Measurements from ENCODE around the gene STRN. TPM values are rescaled to one million over a fixed set of nuclear protein-coding genes. Genes with fewer than 3 reads are reported as not detected.

Gene STRN
- total RNA-seq, 4 donors from 2014 or later = 23.6 to 30.6 (median 25.3) TPM

DNA sequence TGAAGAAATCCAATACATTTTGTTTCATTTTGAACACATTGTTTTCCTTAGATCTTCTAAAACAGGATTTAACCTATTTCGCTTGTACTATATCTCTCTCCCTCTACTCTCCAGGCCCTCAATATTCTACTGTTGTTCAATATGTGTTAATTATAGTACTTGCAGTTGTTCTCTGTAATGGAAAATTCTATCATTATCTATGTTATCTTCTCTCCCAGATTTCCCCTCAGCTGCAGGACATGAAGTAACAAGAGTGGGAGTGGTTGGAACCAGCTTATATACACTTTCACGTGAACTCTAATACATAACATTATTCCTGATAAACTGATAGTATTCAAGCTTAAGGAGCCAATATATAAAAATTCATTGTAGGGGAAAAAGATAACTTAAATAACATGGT lies 7.0 kb upstream of the STRN start:
- no peaks in the 10 kb centered on the region for H3K27me3 ChIP-seq
- H3K27ac ChIP-seq = no peak overlapping the region
- H3K9me3 ChIP-seq = no peaks in the 10 kb centered on the region
- no peak overlapping the region for H3K4me3 ChIP-seq
- in situ Hi-C loops (cut with MboI; ENCODE audit: low pct_ligation_motif_present in 1 of 4, low pct_unique_long_range_greater_than_20kb in 1 of 4, low sequenced_read_pairs in 3 of 4) = no loop called here
- no peak for TF ChIP-seq EP300 (IDR thresholded peaks at IDR 0.05; ENCODE audit: low read depth)
- no peak for TF ChIP-seq POLR2A (IDR thresholded peaks at IDR 0.05)
- no peak for TF ChIP-seq CTCF (IDR thresholded peaks at IDR 0.05)
- TF ChIP-seq POLR2AphosphoS5 (IDR thresholded peaks at IDR 0.05) = no peak
- H3K4me1 ChIP-seq = peaks cover 0 to 9% (median 0%) of the 10 kb centered on the region in 4 donors
- intact Hi-C loops (cut with DNase I; ENCODE audit: low total_unique reads) = no loop called here
- WGBS, 2 donors (ENCODE audit: low coverage in 1 of 2) = 68 to 86% methylated on average over 2 of the region's 2 CpGs
- DNase-seq = no peak
- no peaks in the 10 kb centered on the region for H3K36me3 ChIP-seq

GRCh38 chr2:36971990-36972389 lies 5.7 kb upstream of the STRN start:
- intact Hi-C loops (cut with DNase I; ENCODE audit: low total_unique reads) = no loop called here
- no peak for DNase-seq
- H3K4me1 ChIP-seq = peaks cover 0 to 21% (median 2%) of the 10 kb centered on the region in 4 donors
- H3K9me3 ChIP-seq = no peaks in the 10 kb centered on the region
- no peak overlapping the region for H3K27ac ChIP-seq
- in situ Hi-C loops (cut with MboI; ENCODE audit: low pct_ligation_motif_present in 1 of 4, low pct_unique_long_range_greater_than_20kb in 1 of 4, low sequenced_read_pairs in 3 of 4) = no loop called here
- TF ChIP-seq EP300 (IDR thresholded peaks at IDR 0.05; ENCODE audit: low read depth) (no peak), POLR2AphosphoS5 (IDR thresholded peaks at IDR 0.05) (no peak), CTCF (IDR thresholded peaks at IDR 0.05) (no peak), POLR2A (IDR thresholded peaks at IDR 0.05) (no peak)
- no peaks in the 10 kb centered on the region for H3K36me3 ChIP-seq
- no peaks in the 10 kb centered on the region for H3K27me3 ChIP-seq
- no peak overlapping the region for H3K4me3 ChIP-seq

DNA sequence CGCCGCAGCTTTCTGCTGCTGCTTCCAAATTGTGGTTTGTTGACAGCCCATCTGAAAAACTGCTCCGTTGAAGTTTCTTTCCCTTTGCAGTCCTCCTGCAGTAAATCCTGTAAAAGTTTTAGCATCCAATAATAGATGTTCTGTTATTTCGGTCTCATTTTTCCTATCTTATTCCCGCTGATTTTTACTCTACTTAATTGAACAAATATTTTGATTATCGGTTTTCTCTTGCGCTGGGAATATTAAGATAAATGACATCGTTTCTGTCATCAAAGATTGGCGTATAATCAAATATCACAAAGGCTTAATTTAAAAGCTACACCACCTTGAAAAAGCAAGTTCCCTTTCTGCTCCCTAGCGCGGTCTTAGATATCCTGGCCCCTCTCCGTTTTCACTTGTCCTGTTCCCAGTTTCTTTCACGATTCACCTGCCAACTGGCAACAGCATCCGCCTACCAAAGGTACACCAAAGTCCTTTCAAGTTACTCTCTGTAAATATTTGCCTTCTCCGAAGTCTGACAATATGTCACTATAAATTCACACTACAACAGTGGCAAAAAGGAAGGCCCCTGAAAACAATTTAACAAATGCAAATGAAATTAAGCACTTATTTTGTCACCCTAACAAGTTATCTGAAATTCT lies 1.0 kb upstream of the STRN start:
- intact Hi-C loops (cut with DNase I; ENCODE audit: low total_unique reads) = no loop called here
- no peaks in the 10 kb centered on the region for H3K27me3 ChIP-seq
- H3K27ac ChIP-seq = peak overlapping the region; percentile 94 to 99 (median 98)
- DNase-seq = peak; percentile 52
- no peaks in the 10 kb centered on the region for H3K36me3 ChIP-seq
- 19 to 22% methylated on average over 13 to 15 of the region's 15 CpGs for WGBS, 2 donors (ENCODE audit: low coverage in 1 of 2)
- peaks cover 0 to 53% (median 20%) of the 10 kb centered on the region in 4 donors for H3K4me1 ChIP-seq
- TF ChIP-seq CTCF (IDR thresholded peaks at IDR 0.05) = no peak
- peak; percentile 6 for TF ChIP-seq POLR2A (IDR thresholded peaks at IDR 0.05)
- peak in 2 of 3 donors; percentile 38 to 47 for TF ChIP-seq POLR2AphosphoS5 (IDR thresholded peaks at IDR 0.05)
- H3K9me3 ChIP-seq = no peaks in the 10 kb centered on the region
- peak overlapping the region; percentile 49 to 99 (median 78) for H3K4me3 ChIP-seq
- in situ Hi-C loops (cut with MboI; ENCODE audit: low pct_ligation_motif_present in 1 of 4, low pct_unique_long_range_greater_than_20kb in 1 of 4, low sequenced_read_pairs in 3 of 4) = no loop called here

DNA sequence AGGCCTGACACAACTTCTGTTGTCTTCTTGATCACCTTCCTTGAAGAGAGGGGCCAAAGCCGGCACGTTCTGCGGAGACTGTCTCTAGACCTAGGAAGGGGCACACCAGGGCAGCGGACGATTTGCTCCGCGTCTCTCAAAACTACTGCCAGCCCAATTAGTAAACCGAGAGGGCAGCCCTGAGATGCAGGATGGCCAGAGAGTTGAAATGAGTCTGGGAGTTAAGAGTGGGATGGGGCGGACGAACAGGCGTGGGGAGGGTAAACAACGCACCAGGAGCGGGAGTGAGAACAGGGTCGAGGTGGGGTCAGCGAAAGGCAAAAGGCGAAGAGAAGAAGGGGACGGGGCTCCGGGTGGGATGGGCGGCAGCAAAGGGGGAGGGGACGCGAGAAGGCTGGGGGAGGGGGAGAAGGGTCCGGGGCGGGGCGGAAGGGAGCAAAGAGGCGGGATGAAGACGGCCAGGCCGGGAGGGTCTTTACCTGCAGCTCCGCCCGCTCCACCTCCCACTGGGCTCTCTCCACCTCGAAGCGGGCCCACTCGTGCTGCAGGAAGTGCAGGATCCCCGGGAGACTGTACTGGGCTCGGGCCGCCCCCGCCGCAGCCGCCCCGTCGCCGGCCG lies 476 bp downstream of the STRN start:
- H3K4me1 ChIP-seq = peaks cover 0 to 57% (median 20%) of the 10 kb centered on the region in 4 donors
- H3K4me3 ChIP-seq = peak overlapping the region; percentile 59 to 100 (median 94)
- no peaks in the 10 kb centered on the region for H3K36me3 ChIP-seq
- intact Hi-C loops (cut with DNase I; ENCODE audit: low total_unique reads) (no loop called here), in situ Hi-C loops (cut with MboI; ENCODE audit: low pct_ligation_motif_present in 1 of 4, low pct_unique_long_range_greater_than_20kb in 1 of 4, low sequenced_read_pairs in 3 of 4) (no loop called here)
- 0 to 1% methylated on average over 2 to 33 of the region's 42 CpGs for WGBS, 2 donors (ENCODE audit: low coverage in 1 of 2)
- peak; percentile 48 for DNase-seq
- peak overlapping the region; percentile 93 to 99 (median 98) for H3K27ac ChIP-seq
- TF ChIP-seq CTCF (IDR thresholded peaks at IDR 0.05) = no peak
- TF ChIP-seq POLR2AphosphoS5 (IDR thresholded peaks at IDR 0.05) = no peak
- no peak for TF ChIP-seq EP300 (IDR thresholded peaks at IDR 0.05; ENCODE audit: low read depth)
- no peak for TF ChIP-seq POLR2A (IDR thresholded peaks at IDR 0.05)
- H3K27me3 ChIP-seq = no peaks in the 10 kb centered on the region
- H3K9me3 ChIP-seq = no peaks in the 10 kb centered on the region
